NB4 (cell line): ENCODE data around the gene BMPR2.

Experiments
- CTCF ChIP-seq: IDR thresholded peaks from one replicate; pipeline ENCODE4 v1.5.1; 2012; ENCODE audit warnings: low read depth, low read length
- MAX ChIP-seq: IDR thresholded peaks from 2 replicates; pipeline ENCODE4 v1.6.1; 2011; ENCODE audit warnings: low read depth, low read length
- MYC ChIP-seq: IDR thresholded peaks from 2 replicates; pipeline ENCODE4 v1.6.1; 2011; ENCODE audit warnings: low read depth, low read length
- POLR2A ChIP-seq: IDR thresholded peaks from 2 replicates; pipeline ENCODE4 v1.6.1; 2011; ENCODE audit warnings: mild to moderate bottlenecking; ENCODE audit not compliant: insufficient read length; ENCODE audit errors: extremely low read depth

GRCh38 chr2:202574541-202574940 lies 198.4 kb downstream of the BMPR2 start:
- TF ChIP-seq CTCF (no peak), MYC (no peak), MAX (no peak), POLR2A (no peak)
